GM19467 (cell line): ENCODE measurements around the gene PREX1.
"Not testable (repeated sequence)": the region's sequence is repeated elsewhere in the genome, so short reads cannot be mapped to it uniquely, and the experiment has no call there.

Source experiments
- ATAC-seq: cut with Tn5 transposase; IDR thresholded peaks from one replicate; pipeline ENCODE4 v1.9.1; 2021; ENCODE audit warnings: mild to moderate bottlenecking, moderate library complexity; ENCODE audit not compliant: unreplicated experiment

Gene PREX1

DNA sequence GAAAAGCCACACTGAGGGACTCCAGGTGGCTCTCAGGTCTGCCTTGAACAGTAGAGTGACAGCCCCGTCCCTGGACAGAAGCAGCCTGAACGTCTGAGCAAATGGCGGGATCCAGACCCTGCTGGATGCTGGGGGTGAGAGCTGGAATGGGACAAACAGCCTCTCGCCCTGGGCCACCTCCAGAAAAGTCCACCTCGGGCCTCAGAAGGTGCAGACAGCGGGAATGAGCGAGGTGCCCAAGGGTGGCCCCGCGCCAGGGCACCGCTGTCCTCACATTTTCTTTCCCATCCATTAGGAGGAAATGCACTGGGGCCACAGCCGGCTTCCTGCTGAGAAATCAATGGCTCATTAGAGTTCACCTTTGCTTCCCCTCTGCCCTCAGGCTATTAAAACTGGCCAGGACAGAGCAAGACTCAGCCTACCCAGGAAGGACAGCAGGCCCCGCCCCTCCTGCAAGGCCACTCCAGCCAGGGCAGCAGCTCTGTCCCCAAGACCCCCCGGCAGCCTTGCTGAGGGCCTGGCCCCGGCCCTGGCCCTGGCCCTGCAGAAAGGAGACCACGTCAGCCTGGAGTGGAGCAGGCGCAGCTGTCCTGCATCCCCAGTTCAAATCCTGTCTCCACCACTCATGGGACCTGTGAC lies 229.4 kb downstream of the PREX1 start:
- ATAC-seq: not testable (repeated sequence)

DNA sequence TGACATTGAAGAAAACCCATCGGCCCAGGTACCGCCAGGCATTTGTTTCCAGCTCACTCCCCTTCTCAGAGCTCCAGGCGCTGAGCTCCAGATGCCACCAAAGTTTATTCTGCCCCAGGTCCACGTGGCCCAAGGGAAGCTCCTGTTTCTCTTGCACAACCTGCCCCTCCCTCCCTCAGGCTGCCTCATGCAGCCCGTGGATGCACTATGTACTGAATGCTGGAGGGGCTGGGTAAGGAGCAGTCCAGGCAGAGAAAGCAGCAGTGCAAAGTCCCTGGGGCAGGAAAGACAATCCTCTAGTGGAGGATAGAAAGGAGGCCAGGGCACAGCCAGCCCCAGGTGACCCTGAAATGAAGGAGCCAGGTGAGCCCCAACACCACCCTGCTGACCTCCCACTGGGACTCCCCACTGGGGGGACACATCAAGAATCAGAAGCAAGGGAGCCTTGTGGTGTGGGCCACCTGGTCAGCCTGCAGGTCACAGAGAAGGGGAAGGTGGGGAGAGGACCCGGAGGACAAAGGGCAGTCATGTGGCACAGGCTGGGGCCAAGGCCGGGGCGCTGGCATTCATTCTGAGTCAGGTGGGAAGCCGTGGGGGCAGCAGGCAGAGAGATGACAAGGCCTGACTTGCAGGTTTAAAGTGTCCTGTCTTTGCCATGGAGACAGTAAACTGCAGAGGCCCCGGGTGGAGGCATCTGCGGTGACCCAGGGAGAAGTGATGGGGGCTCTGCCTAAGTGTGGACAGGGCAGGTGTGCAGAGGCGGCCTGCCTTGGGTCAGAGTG lies 230.1 kb downstream of the PREX1 start:
- ATAC-seq: no peak

DNA sequence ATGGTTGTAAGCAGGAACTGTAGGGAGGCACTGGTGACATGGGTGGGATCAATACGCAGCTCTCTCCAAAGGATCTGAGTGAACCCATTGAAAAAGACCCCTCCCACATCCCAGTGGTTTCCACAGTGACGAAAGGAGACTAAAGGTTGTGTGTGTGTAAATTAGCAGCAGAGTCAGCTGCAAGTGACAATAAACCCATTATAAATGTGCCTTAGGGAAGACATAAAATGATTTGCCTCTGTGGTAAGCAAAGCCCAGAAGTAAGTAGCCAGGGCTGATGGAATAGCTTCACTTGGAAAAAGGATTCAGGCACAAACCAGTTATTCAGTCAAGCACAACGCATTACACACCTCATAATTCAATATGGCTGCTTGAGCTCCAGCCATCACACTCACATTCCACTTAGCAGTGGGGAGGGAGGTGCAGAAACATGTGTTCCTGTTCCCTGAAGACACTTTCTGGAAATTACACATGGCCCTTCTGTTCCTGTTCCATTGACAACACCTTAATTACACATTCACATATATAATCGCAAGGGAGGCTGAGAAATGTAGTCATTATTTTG lies 231.4 kb downstream of the PREX1 start:
- ATAC-seq: no peak

DNA sequence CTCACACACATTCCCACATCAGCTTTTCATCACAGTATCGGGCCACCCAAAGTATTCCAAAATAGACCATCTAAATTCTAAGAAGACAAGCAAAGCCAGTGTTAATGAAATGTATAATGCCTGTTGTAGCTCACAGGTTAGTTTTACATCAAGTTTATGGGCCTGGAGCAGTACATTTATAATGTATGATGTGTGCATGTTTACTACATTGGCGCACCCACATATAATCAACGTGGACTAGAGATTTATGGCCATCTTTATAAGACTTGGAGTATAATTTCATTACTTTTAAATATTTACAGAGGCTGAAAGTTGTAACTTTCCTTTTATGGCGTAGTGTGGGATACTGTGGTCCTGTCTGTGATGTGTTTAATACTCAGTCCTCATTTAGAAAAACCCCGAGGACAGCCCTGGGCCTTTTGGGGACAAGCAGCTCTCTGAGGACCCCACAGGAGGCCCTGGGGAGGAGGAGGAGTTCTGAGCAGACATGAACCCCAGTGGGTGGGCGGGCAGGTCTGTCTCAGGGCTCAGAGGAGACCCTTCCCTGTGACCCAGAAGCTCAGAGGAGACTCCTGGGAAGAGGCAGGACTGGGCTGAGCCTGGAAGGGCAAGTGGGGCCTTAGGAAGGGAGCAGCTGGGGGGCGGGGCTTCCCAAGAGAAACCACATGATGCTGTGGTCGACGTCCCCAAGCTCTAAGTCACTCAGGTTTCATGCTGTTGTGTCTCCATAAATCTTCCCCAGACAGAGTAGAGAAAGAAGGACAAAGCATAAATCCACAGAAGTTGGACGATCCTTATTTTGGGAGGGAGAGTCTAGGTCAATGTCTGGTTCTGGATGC lies 232.1 kb downstream of the PREX1 start:
- no peak for ATAC-seq

DNA sequence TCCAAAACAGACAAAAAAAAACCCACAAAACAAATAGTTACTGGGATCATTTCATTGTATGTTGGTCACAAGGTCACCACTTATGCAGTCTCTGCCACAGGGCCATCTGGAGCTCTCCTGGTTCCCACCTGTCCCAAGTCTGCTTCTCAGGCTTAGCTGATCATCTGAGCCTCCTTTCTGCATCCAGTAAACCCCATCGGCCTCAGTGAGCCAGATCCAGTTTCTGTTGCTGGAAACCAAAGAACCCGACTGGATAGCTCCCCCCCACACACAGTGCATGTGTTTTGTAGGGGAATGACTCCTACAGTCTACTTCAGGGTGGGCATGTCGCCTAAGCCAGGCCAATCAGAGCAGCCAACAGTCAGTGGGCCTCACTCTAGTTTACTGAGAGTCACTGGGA lies 233.3 kb downstream of the PREX1 start:
- ATAC-seq: no peak

DNA sequence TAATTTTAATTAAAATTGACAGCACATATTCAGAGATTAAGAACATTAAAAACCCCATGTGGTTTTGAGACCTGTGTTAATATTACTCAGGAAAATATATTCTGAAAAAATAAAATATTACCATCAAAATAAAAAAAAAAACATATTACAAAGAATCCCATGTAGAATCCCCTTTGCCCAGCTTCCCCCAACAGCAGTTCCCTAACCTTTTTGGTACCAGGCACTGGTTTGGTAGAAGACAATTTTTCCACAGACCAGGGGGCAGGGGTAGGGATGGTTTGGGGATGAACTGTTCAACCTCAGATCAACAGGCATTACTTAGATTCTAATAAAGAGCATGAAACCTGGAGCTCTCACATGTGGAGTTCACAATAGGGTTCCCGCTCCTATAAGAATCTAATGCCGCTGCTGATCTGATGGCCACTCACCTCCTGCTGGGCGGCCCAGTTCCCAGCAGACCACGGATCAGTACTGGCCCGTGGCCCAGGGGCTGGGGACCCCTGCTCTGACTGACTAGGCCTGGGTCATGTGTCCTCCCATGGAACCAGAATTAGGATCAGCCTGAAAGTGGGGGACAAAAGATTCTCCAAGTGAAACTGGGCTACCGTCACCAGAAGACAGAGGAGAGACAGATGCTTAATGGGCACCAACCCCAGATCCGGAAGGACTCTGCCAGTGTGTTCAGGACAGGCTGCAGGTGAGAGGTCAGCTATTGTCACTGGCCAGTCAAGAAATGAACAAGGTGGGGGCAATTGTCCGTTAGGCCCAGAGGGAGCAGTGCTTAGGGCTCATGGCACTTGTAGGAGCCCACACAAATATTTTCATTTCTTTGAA lies 235.5 kb downstream of the PREX1 start:
- no peak for ATAC-seq

DNA sequence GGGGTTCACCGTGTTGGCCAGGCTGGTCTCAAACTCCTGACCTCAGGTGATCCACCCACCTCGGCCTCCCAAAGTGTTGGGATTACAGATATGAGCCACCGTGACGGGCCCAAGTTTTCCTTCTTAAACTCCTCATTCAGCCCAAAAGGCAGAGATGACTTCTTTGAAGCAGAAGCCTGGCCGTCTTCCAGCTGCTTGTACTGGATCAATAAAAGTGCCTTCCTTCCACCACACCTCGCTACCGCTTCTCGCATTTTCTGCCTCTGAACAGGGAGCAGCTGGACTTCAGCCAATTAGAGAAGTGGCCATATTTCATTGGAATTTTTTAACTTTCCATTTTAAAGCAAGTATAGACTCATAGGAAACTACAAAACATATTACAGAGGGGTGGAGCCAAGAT lies 241.1 kb downstream of the PREX1 start:
- ATAC-seq: no peak

DNA sequence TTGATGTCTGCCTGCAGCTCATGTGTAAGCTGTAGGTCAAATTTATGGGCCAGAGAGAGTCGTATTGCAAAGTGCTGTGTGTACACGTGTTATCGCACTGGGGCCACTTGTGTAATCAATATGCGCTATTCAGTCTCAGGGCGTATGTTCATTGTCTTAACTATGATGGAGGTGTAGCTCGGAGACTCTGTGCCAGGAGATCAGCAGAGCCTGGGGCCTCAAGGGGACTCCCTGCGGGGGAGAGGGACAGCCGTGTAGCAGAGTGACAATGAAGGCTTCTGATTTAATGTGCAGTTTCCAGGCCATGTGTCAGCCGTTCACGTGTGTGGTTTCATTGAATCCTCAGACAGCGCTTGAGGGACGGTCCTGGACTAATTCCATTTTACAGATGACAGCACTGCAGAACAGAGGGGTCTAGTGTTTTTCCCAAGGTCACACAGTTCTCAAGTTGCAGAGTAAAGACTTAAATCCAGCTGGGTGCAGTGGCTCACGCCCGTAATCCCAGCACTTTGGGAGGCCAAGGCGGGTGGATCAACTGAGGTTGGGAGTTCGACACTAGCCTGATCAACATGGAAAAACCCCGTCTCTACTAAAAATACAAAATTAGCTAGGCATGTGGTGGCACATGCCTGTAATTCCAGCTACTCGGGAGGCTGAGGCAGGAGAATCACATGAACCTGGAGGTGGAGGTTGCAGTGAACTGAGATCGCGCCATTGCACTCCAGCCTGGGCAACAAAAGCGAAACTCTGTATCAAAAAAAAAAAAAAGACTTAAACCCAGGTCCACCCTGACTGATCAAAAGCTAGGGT lies 242.5 kb downstream of the PREX1 start:
- ATAC-seq: no peak

DNA sequence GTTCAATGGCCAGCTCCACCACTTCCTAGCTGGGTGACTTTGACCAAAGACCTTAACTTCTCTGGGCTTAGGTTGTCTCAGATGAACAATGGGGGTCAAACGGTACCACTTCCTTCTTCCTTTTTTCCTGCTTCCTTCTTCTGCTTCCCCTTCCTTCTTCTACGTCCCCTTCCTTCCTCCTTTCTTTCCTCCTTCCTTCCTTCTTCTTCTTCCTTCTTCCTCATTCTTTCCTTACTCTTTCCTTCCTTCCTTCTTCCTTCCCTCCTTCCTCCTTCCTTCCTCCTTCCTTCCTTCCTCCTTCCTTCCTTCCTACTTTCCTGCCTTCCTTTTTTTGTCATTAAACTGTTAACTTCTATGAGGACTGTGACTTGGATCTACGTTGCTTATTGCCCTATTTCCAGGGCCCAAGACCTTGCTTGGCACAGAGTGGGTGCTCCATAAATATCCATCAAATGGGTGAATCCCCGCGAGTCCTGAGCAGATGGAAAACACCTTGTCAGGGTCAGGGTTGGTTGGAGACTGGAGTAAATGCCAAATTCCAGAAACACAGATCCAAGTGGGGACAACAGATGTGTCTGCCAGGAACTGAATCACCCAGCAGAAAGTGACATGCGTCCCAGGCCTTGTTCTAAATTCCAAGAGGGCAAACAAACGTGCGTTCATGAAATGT lies 243.3 kb downstream of the PREX1 start:
- no peak for ATAC-seq

DNA sequence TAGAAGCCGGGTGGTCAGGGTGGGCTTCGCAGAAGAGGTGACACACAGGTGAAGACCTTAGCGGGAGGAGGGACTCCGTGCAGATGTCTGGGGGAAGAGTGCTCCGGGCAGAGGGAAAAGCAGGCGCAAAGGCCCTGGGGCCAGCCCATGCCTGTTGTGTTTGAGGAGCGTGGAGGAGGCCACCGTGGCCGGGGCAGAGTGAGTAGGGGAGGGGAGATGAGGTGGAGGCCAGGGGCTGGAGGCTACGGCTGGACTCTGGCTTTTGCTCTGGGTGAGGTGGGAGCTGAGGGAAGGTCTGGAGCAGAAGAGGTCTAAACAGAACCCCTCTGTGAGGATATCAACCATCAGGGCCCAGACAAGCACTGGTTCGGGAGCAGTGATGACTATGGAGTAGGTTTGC lies 244.0 kb downstream of the PREX1 start:
- ATAC-seq: no peak

DNA sequence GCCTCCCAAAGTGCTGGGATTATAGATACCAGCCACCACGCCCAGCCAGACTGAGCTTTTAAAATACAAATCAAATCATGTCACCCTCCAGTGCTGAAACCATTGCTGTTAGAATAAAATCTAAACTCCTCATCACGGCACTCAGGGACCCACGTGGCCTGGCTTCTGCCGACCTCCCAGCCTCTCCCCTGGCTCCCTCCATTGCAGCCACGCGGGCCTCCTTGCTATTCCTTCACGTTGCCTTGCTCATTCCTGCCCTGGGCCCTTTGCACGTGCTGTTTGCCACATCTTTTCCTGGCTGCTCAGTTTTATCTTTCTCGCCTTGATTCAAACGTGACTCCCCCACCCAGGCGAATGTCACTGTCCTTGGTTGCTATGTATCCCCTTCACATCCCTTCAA lies 244.6 kb downstream of the PREX1 start:
- no peak for ATAC-seq

DNA sequence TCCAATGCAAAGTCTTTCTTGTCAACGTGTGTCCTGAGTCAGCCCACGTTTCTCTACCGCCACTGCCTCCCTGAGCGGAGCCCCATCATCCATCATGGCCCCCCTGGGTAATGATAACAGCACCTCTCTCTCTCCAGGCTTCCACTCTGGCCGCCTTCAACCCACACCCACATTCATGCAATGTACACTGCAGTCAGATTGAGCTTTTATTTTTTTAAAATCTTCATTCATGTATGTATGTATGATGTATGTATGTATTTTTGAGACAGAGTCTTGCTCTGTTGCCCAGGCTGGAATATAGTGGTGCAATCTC lies 245.2 kb downstream of the PREX1 start:
- ATAC-seq: no peak

DNA sequence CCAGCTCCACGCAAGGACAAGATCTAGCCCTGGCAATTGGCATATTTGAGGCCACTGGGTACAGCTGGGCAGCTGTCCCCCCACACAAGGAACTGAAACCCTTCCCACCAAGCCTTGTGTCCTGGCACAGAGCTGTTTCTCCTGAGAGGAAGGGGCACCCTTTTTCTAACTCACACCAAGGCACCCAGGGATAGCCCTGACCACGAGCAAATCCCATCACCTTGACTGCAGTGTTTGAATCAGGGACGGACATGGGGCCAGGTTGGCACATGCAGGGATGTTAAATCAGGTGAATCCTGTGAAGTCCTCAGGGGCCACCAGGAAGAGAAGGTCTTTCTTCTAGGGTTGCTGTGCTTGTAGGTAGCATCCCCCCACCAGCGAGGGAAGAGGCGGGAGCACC lies 246.6 kb downstream of the PREX1 start:
- ATAC-seq: no peak

DNA sequence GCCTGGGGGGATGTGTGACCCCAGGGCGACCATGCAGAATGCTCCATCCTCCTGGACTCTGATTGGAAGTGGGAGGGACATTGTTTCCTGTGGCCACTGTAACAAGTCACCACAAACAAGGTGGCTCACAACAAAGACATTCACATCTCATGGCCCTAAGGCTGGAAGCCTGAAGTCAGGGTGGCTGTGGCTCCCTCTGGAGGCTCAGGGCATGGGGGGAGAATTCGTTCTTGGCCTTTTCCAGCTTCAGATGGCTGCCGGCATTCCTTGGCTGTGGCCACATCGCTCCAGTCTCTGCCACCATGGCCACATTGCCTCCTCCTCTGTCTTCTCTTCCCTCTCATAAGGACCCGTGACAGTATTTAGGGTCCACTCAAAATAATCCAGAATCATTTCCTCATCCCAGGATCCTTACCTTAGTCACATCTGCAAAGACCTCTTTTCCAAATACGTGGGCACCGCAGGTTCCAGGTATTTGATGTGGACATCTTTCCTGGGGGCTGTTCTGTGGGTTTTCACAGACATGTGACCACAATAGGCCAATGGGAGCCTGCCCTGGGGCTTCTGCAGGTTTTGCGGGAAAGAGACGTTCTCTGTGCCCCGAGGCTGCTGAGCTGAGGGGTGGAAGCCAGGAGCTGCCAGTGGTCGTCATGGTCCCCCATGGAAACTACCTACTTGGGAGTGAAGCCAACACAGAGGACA lies 249.3 kb downstream of the PREX1 start:
- no peak for ATAC-seq

DNA sequence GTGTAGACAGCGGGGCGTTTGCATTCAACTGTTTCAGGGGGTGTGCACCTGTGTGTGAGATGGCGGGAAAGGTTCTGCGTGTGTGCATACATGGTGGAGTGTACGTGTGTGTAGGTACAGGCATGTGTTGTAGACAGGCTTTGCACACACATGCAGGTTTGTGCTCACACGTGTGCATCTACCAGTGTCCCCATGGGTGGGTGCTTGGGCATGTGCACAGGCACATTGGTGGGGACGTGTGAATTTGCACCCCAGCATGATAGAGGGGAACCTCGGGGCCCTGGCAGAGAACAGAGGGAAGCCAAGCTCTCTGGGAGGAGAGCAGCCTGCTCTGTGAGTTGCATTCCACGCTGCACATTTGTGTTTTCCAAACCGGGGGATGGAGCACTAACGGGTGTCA lies 250.2 kb downstream of the PREX1 start:
- no peak for ATAC-seq

DNA sequence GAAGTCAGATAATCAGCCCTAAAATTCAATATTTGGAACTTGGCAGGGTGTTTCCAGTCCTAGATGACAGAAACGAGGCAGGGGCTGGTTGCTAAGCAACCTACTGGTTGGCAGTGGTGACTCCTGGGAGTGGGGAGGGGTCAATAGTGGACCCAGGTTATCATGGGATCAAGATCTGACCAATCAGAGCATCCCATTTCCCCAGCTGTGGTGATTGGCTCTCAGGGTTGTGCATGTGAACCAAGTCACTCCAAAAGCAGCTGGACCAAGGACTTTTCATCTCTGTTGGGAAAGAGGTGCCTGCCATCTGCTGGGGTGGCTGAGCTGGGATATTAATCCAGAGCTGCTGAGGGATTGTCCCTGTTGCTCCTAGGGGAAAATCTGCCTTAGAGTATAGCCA lies 253.4 kb downstream of the PREX1 start:
- ATAC-seq: no peak
